Osteoblast (primary cell): ENCODE measurements around the gene ACOT7. TPM values are rescaled to one million over a fixed set of nuclear protein-coding genes. Genes with fewer than 3 reads are reported as not detected.

ENCODE experiments used
- DNase-seq: peaks from one replicate; pipeline ENCODE4 v3.0.0; 2011; ENCODE audit warnings: low spot score, mixed read lengths; ENCODE audit not compliant: insufficient read length; ENCODE audit errors: missing footprints
- H2AFZ ChIP-seq: 2 replicates; pipeline ENCODE4 v1.6.0; 2011; ENCODE audit warnings: mild to moderate bottlenecking, low read length
- H3K27ac ChIP-seq: 2 replicates; pipeline ENCODE4 v1.5.1; 2011; ENCODE audit warnings: mild to moderate bottlenecking, low read depth, low read length, moderate library complexity
- H3K27me3 ChIP-seq: 2 replicates; pipeline ENCODE4 v1.6.0; 2012; ENCODE audit warnings: mild to moderate bottlenecking, control low read depth, inconsistent platforms, low read length, moderate library complexity; ENCODE audit not compliant: insufficient read depth
- H3K36me3 ChIP-seq: 2 replicates; pipeline ENCODE4 v1.5.1; 2011; ENCODE audit warnings: mild to moderate bottlenecking, low read length, control low read depth, moderate library complexity; ENCODE audit not compliant: insufficient read depth
- H3K4me1 ChIP-seq: 2 replicates; pipeline ENCODE4 v1.5.1; 2011; ENCODE audit warnings: mild to moderate bottlenecking, low read length, control low read depth, moderate library complexity; ENCODE audit not compliant: insufficient read depth
- H3K4me2 ChIP-seq: 2 replicates; pipeline ENCODE4 v1.6.0; 2011; ENCODE audit warnings: mild to moderate bottlenecking, low read length; ENCODE audit not compliant: insufficient read depth
- H3K4me3 ChIP-seq: fragments of 200-600 bp; sonication (generic); 3 replicates; pipeline ENCODE4 v1.5.1; 2012; ENCODE audit warnings: mild to moderate bottlenecking, low read length, inconsistent platforms; ENCODE audit not compliant: insufficient read depth
- H3K79me2 ChIP-seq: 2 replicates; pipeline ENCODE4 v1.6.0; 2012; ENCODE audit warnings: mild to moderate bottlenecking, low read length, control low read depth, inconsistent platforms; ENCODE audit not compliant: insufficient read depth
- H3K9me3 ChIP-seq: 2 replicates; pipeline ENCODE4 v1.5.1; 2011; ENCODE audit warnings: low read depth, low read length, control low read depth
- H4K20me1 ChIP-seq: 2 replicates; pipeline ENCODE4 v1.6.0; 2012; ENCODE audit warnings: mild to moderate bottlenecking, low read length, control low read depth; ENCODE audit not compliant: insufficient read depth
- total RNA-seq: library from RNA; depleted of rRNA; stranded (reverse); fragments of >200 nt; gene quantifications from 2 replicates; pipeline ENCODE4 v1.2.3, GENCODE V29; 2012
- TF ChIP-seq, protein P1 (sequence below): IDR thresholded peaks from 2 replicates; pipeline ENCODE4 v1.5.1; 2011; ENCODE audit warnings: mild to moderate bottlenecking, low read depth, low read length, moderate library complexity; ENCODE audit errors: extremely low read depth

The ACOT7 gene
- total RNA-seq, 1 donor = 10.9 TPM

DNA sequence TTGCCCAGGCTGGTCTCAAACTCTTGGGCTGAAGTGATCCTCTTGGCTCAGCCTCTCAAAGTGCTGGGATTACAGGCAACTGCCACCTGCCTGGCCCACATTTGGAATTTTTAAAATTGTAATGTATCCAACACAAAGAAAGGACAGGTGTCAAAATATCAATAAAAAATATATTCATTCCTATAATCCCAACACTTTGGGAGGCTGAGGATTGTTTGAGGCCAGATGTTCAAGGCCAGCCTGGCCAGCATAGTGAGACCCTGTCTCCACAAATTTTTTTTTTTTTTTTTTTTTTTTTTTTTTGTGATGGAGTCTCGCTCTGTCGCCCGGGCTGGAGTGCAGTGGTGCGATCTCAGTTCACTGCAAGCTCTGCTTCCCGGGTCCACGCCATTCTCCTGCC lies 16.2 kb upstream of the ACOT7 start:
- no peaks in the 10 kb centered on the region for H3K79me2 ChIP-seq
- no peak overlapping the region for H3K4me2 ChIP-seq
- no peak overlapping the region for H2AFZ ChIP-seq
- H3K36me3 ChIP-seq = no peaks in the 10 kb centered on the region
- H4K20me1 ChIP-seq = no peaks in the 10 kb centered on the region
- TF ChIP-seq, protein P1, sequence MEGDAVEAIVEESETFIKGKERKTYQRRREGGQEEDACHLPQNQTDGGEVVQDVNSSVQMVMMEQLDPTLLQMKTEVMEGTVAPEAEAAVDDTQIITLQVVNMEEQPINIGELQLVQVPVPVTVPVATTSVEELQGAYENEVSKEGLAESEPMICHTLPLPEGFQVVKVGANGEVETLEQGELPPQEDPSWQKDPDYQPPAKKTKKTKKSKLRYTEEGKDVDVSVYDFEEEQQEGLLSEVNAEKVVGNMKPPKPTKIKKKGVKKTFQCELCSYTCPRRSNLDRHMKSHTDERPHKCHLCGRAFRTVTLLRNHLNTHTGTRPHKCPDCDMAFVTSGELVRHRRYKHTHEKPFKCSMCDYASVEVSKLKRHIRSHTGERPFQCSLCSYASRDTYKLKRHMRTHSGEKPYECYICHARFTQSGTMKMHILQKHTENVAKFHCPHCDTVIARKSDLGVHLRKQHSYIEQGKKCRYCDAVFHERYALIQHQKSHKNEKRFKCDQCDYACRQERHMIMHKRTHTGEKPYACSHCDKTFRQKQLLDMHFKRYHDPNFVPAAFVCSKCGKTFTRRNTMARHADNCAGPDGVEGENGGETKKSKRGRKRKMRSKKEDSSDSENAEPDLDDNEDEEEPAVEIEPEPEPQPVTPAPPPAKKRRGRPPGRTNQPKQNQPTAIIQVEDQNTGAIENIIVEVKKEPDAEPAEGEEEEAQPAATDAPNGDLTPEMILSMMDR = no peak
- no peak for DNase-seq
- no peak overlapping the region for H3K4me3 ChIP-seq
- H3K27ac ChIP-seq = no peak overlapping the region
- H3K4me1 ChIP-seq = peaks cover 3% of the 10 kb centered on the region
- peaks cover 36% of the 10 kb centered on the region for H3K27me3 ChIP-seq
- H3K9me3 ChIP-seq = no peaks in the 10 kb centered on the region

DNA sequence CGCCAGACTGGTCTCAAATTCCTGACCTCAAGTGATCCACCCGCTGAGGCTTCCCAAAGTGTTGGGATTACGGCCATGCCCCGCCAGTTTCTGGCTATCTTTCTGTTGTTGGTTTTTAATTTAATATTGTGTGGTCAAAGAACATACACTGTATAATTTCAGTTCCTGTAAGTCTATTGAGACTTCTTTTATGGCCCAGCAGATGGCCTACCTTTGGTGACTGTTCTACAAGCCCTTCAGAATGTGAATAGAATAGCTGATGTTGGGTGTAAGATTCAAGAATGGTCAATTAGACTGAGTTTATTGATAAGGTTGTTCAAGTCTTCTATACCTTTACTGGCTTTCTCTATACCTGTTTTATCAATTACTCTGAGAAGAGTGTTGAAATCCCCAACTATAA lies 15.5 kb upstream of the ACOT7 start:
- H3K4me1 ChIP-seq = no peaks in the 10 kb centered on the region
- H3K9me3 ChIP-seq = no peaks in the 10 kb centered on the region
- peaks cover 29% of the 10 kb centered on the region for H3K27me3 ChIP-seq
- no peaks in the 10 kb centered on the region for H3K36me3 ChIP-seq
- H3K79me2 ChIP-seq = no peaks in the 10 kb centered on the region
- no peak overlapping the region for H3K27ac ChIP-seq
- H4K20me1 ChIP-seq = no peaks in the 10 kb centered on the region
- no peak overlapping the region for H3K4me2 ChIP-seq
- no peak for DNase-seq
- TF ChIP-seq, protein P1 = no peak
- H3K4me3 ChIP-seq = no peak overlapping the region
- H2AFZ ChIP-seq = no peak overlapping the region

DNA sequence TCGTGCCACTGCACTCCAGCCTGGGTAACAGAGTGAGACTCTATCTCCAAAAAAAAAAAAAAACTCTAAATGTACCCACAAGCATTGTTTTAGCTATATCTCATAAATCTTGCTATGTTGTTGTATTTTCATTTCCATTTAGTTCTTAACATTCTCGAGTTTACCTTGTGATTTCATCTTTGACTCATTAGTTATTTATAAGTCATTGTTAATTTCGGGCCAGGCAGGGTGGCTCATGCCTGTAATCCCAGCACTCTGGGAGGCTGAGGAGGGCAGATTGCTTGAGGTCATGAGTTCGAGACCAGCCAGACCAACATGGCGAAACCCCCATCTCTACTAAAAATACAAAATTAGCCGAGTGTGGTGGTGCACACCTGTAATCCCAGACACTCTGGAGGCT lies 14.5 kb upstream of the ACOT7 start:
- no peaks in the 10 kb centered on the region for H3K79me2 ChIP-seq
- H3K9me3 ChIP-seq = no peaks in the 10 kb centered on the region
- DNase-seq = no peak
- no peak overlapping the region for H2AFZ ChIP-seq
- H3K4me2 ChIP-seq = no peak overlapping the region
- no peak overlapping the region for H3K4me3 ChIP-seq
- H3K36me3 ChIP-seq = no peaks in the 10 kb centered on the region
- peaks cover 23% of the 10 kb centered on the region for H3K27me3 ChIP-seq
- no peaks in the 10 kb centered on the region for H4K20me1 ChIP-seq
- no peak overlapping the region for H3K27ac ChIP-seq
- H3K4me1 ChIP-seq = no peaks in the 10 kb centered on the region
- TF ChIP-seq, protein P1 = no peak

DNA sequence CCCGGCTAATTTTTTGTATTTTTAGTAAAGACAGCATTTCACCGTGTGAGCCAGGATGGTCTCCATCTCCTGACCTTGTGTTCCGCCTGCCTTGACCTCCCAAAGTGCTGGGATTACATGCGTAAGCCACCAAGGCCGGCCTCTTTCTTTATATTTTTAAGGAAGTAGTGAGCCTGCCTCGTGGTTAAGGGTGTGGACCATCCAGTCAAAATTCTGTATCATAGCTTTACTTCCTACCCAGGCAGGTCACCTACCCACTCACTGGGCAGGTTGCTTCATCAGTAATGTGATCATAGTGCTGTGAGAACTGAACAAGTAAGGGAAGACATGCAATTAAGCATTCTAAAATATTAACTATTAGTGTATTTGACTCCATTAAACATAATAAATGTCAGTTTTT lies 8.1 kb upstream of the ACOT7 start:
- H3K79me2 ChIP-seq = no peaks in the 10 kb centered on the region
- no peak for DNase-seq
- H4K20me1 ChIP-seq = no peaks in the 10 kb centered on the region
- H3K9me3 ChIP-seq = no peaks in the 10 kb centered on the region
- H3K27me3 ChIP-seq = peaks cover 3% of the 10 kb centered on the region
- H3K4me1 ChIP-seq = no peaks in the 10 kb centered on the region
- no peak overlapping the region for H3K27ac ChIP-seq
- no peak overlapping the region for H3K4me3 ChIP-seq
- no peak overlapping the region for H3K4me2 ChIP-seq
- no peaks in the 10 kb centered on the region for H3K36me3 ChIP-seq
- TF ChIP-seq, protein P1 = no peak
- no peak overlapping the region for H2AFZ ChIP-seq
